Body of pancreas (tissue), 4 donors: ENCODE results near the gene ERGIC2. TPM values are rescaled to one million over a fixed set of nuclear protein-coding genes. Genes with fewer than 3 reads are reported as not detected.

Source experiments
- ATAC-seq: fragments of 150-250 bp; one replicate; pipeline ENCODE4 v1.9.1; 2016
- DNase-seq, 4 donors: peaks; one replicate each; pipeline ENCODE4 v3.0.0-alpha.2; 2019
- H3K27ac ChIP-seq, 4 donors: fragments of 200-600 bp; sonication (generic); 1 replicate in 3 of 4; 2 replicates in 1 of 4; pipeline versions ENCODE4 v1.5.1 to v1.6.1; 2016 to 2019; ENCODE audit warnings: mild to moderate bottlenecking in 1 of 4, mixed read lengths in 1 of 4, moderate library complexity in 1 of 4
- H3K27me3 ChIP-seq, 2 donors: fragments of 200-600 bp; sonication (generic); one replicate each; pipeline ENCODE4 v1.6.0; 2016; ENCODE audit warnings: mild to moderate bottlenecking in 1 of 2
- H3K36me3 ChIP-seq, 2 donors: fragments of 200-600 bp; sonication (generic); replicated peaks in 1 of 2; 2 replicates each; pipeline ENCODE4 v1.5.1; 2016; ENCODE audit warnings: low read depth in 2 of 2; ENCODE audit not compliant: insufficient read depth in 1 of 2
- H3K4me1 ChIP-seq: fragments of 200-600 bp; sonication (generic); one replicate; pipeline ENCODE4 v1.6.0; 2016
- H3K4me3 ChIP-seq, 2 donors: fragments of 200-600 bp; sonication (generic); 1 replicate in 1 of 2; 2 replicates in 1 of 2; pipeline ENCODE4 v1.5.1; 2016 to 2019
- H3K9me3 ChIP-seq, 3 donors: fragments of 200-600 bp; sonication (generic); 1 replicate in 2 of 3; 2 replicates in 1 of 3; pipeline ENCODE4 v1.5.1; 2016
- CTCF ChIP-seq, 7 experiments: fragments of 450-650 bp in 4 of 7; fragments of 200-600 bp in 3 of 7; sonication (generic) in 3 of 7; IDR thresholded peaks; one replicate each; pipeline ENCODE4 v1.5.1; 2016 to 2019; ENCODE audit warnings: antibody characterized with exemption in 7 of 7
- POLR2A ChIP-seq, 3 donors: fragments of 450-650 bp; IDR thresholded peaks; one replicate each; pipeline ENCODE4 v1.6.1; 2016; ENCODE audit warnings: antibody characterized with exemption in 3 of 3, mild to moderate bottlenecking in 2 of 3
- WGBS, 2 donors: methylation state at CpG; one replicate each; pipeline ENCODE4 v1.1.5; 2017; 5-methylcytosine and 5-hydroxymethylcytosine counted together
- intact Hi-C: fragments of 100-400 bp; cut with DNase I; formaldehyde crosslinking; loops from one replicate; pipeline ENCODE4 v1.15.1; 2023
- total RNA-seq, 2 donors: library from RNA; depleted of rRNA; stranded (reverse); fragments of >200 nt; gene quantifications; one replicate each; pipeline ENCODE4 v1.1.0, GENCODE V29; 2016

The ERGIC2 gene
- total RNA-seq, 2 donors from 2014 or later: 12.5 to 38.4 TPM

DNA sequence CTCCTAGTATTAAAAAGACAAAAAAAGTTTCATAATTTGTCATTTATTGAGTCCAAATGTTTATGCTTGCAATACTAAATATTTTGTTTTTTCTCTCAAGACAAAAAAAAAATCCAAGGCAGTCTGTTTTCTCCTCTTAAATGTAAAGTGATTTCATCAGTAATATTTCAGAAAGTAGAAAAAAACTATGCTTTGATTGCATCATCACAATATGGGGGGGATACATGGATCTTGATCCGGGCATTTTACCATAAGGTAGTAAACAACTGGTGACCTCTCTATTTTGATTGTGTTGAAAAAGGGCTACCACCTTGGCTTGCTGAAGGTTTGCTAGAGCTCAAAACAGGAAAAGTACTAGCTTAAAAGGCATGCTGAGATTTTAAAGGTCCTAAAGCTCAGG lies 43.6 kb downstream of the ERGIC2 start:
- 91 to 92% methylated on average over 1 of the region's 1 CpG for WGBS, 2 donors

DNA sequence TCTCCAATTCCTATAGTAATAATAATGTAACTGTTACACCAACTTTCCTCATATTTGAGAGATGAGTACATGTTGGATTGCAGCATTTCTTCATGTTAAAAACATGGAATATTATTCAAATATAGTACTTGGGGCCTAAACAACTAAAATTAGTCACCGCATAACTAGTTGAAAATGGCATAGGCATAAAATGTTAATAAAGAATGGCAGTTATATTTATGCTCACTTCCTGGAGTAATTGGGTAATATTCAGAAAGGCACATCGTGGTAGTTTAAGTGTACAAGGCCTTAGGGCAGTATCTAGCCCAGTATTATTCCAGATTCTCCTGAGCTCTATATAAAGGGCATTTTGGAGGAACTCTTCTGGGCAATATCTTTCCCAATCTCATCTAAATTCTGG lies 46.0 kb downstream of the ERGIC2 start:
- 91 to 97% methylated on average over 2 of the region's 2 CpGs for WGBS, 2 donors
- Histone ChIP-seq H3K27me3 (no peaks in the 10 kb centered on the region), H3K4me1 (no peaks in the 10 kb centered on the region), H3K4me3 (no peak overlapping the region), H3K36me3 (no peaks in the 10 kb centered on the region), H3K27ac (no peak overlapping the region), H3K9me3 (no peaks in the 10 kb centered on the region)
- DNase-seq (no peak), ATAC-seq (no peak)
- TF ChIP-seq CTCF (IDR thresholded peaks at IDR 0.05) (no peak), POLR2A (IDR thresholded peaks at IDR 0.05) (no peak)
- intact Hi-C loops: no loop called here

More for the DNA sequence above, 43.6 kb downstream of the ERGIC2 start:
- ATAC-seq (no peak), DNase-seq (no peak)
- intact Hi-C loops: no loop called here
- TF ChIP-seq CTCF (IDR thresholded peaks at IDR 0.05) (no peak), POLR2A (IDR thresholded peaks at IDR 0.05) (no peak)
- Histone ChIP-seq H3K4me3 (no peak overlapping the region), H3K9me3 (no peaks in the 10 kb centered on the region), H3K27me3 (no peaks in the 10 kb centered on the region), H3K36me3 (peaks cover 0 to 8% of the 10 kb centered on the region in 2 donors), H3K27ac (no peak overlapping the region), H3K4me1 (no peaks in the 10 kb centered on the region)

GRCh38 chr12:29333178-29333577 lies 47.8 kb downstream of the ERGIC2 start:
- Histone ChIP-seq H3K4me1 (no peaks in the 10 kb centered on the region), H3K4me3 (no peak overlapping the region), H3K27ac (no peak overlapping the region), H3K9me3 (no peaks in the 10 kb centered on the region), H3K36me3 (no peaks in the 10 kb centered on the region), H3K27me3 (no peaks in the 10 kb centered on the region)
- no peak for DNase-seq
- TF ChIP-seq POLR2A (IDR thresholded peaks at IDR 0.05) (no peak), CTCF (IDR thresholded peaks at IDR 0.05) (no peak)
- WGBS, 2 donors: 0% methylated on average over 1 of the region's 1 CpG
- no peak for ATAC-seq
- intact Hi-C loops: no loop called here

DNA sequence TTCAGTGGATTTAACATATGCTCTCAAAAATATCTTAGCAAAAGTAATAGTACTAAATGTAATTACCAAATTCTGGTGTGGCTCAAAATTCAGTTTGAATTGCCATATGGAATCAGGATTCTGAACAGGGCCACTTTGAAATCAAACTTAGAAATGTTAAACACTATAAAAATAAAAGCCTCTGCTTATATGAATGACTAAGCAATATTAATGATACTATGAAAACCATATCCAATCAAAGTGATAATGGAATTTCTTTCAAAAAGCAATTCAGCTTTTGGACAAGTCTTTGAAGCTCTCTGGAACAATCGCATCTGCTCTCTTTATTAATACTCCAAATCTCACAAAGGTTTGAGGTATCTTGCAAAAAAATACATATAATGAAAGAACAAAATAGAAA lies 51.6 kb downstream of the ERGIC2 start:
- intact Hi-C loops: no loop called here
- H3K4me3 ChIP-seq: no peak overlapping the region
- H3K27ac ChIP-seq: no peak overlapping the region
- no peaks in the 10 kb centered on the region for H3K4me1 ChIP-seq
- ATAC-seq: no peak
- no peaks in the 10 kb centered on the region for H3K27me3 ChIP-seq
- no peak for DNase-seq
- no peaks in the 10 kb centered on the region for H3K9me3 ChIP-seq
- WGBS, 2 donors: 94 to 95% methylated on average over 1 of the region's 1 CpG
- no peak for TF ChIP-seq CTCF (IDR thresholded peaks at IDR 0.05)
- TF ChIP-seq POLR2A (IDR thresholded peaks at IDR 0.05): no peak
- no peaks in the 10 kb centered on the region for H3K36me3 ChIP-seq

DNA sequence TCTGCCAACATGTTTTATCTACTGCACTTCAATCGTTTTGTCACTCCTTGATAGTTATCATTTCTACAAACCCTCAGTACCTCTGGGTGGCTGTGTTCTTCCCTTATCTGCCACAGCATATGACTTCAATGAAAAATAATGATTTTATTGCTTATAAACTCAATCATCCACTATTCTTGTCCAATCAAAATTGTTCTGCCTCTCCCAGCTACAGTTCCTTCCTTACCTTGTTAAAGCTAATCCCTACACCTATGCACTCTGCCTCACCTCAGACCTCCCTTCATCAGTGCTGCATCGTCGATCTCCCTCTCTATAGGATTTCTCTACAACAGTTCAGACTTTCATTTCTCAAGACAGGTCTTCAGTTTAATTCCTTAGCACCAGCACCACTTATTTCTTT lies 58.8 kb downstream of the ERGIC2 start:
- Histone ChIP-seq H3K27ac (no peak overlapping the region), H3K4me1 (no peaks in the 10 kb centered on the region), H3K9me3 (no peaks in the 10 kb centered on the region), H3K36me3 (no peaks in the 10 kb centered on the region), H3K27me3 (no peaks in the 10 kb centered on the region), H3K4me3 (no peak overlapping the region)
- intact Hi-C loops: no loop called here
- DNase-seq (no peak), ATAC-seq (no peak)
- 72 to 78% methylated on average over 3 of the region's 3 CpGs for WGBS, 2 donors
- TF ChIP-seq CTCF (IDR thresholded peaks at IDR 0.05) (no peak), POLR2A (IDR thresholded peaks at IDR 0.05) (no peak)
